GM12865 (cell line): Measurements from ENCODE around the gene PITPNM3.
A peak's percentile ranks its signal among the peaks of the same experiment; 100 is the strongest.

ENCODE experiments used
- DNase-seq: peaks from one replicate; pipeline ENCODE4 v3.0.0; 2010; ENCODE audit warnings: low read depth
- H3K4me3 ChIP-seq: 2 replicates; pipeline ENCODE4 v1.5.1; 2011; ENCODE audit warnings: mild to moderate bottlenecking, low read depth, low read length, control low read depth
- TF ChIP-seq, protein P1 (sequence below): IDR thresholded peaks from 2 replicates; pipeline ENCODE4 v1.5.1; 2011; ENCODE audit warnings: low read length, control low read depth, low read depth, inconsistent platforms; ENCODE audit not compliant: insufficient read depth; ENCODE audit errors: missing control alignments

The PITPNM3 gene

DNA sequence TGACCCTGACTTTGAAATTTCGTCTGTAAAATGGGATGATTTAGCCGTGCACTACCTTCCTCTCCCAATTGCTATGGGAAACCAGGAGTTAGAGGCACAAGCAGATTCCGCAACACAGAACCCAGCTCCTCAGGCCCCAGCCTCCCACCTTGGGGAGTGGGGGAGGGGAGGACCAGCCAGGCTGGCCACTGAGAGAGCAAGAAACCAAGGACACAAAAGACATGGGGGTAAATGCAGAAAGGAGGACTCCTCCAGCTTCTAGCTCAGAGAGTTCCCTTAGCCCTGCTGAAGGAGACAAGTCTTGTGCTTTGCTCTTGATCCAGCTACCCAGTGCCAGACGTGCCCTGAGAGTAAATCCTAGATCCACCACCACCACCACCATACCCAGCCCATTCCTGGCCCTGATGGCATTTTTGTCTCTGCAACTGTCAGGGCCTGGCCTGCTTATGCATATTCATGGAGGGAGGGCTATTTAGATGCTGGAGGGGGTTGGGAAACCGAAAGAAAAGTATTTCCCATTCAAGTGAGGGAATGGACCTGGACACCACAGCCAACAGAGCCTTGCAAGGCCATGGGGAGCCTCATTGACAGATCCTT lies 25.9 kb downstream of the PITPNM3 start:
- TF ChIP-seq, protein P1, sequence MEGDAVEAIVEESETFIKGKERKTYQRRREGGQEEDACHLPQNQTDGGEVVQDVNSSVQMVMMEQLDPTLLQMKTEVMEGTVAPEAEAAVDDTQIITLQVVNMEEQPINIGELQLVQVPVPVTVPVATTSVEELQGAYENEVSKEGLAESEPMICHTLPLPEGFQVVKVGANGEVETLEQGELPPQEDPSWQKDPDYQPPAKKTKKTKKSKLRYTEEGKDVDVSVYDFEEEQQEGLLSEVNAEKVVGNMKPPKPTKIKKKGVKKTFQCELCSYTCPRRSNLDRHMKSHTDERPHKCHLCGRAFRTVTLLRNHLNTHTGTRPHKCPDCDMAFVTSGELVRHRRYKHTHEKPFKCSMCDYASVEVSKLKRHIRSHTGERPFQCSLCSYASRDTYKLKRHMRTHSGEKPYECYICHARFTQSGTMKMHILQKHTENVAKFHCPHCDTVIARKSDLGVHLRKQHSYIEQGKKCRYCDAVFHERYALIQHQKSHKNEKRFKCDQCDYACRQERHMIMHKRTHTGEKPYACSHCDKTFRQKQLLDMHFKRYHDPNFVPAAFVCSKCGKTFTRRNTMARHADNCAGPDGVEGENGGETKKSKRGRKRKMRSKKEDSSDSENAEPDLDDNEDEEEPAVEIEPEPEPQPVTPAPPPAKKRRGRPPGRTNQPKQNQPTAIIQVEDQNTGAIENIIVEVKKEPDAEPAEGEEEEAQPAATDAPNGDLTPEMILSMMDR: no peak
- H3K4me3 ChIP-seq: no peak overlapping the region
- no peak for DNase-seq

DNA sequence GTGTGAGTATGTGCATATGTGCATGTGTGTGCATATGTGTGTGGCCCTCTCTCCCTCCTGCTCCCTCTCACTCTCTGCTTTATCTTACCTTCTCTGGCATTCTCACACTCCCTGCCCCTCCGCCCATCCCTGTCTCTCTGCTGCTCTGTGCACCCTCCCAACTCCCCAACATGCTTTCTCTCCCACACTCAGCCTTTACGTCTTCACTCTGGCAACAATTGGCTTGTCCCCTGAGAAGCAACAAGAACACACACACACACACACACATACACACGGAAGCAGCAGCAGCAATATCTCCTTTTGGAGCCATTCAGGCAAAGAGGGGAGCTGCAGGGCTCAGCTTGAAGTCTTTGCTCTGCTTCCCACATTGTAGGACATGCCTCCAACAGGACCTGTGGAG lies 27.8 kb downstream of the PITPNM3 start:
- TF ChIP-seq, protein P1: no peak
- no peak overlapping the region for H3K4me3 ChIP-seq
- DNase-seq: no peak

DNA sequence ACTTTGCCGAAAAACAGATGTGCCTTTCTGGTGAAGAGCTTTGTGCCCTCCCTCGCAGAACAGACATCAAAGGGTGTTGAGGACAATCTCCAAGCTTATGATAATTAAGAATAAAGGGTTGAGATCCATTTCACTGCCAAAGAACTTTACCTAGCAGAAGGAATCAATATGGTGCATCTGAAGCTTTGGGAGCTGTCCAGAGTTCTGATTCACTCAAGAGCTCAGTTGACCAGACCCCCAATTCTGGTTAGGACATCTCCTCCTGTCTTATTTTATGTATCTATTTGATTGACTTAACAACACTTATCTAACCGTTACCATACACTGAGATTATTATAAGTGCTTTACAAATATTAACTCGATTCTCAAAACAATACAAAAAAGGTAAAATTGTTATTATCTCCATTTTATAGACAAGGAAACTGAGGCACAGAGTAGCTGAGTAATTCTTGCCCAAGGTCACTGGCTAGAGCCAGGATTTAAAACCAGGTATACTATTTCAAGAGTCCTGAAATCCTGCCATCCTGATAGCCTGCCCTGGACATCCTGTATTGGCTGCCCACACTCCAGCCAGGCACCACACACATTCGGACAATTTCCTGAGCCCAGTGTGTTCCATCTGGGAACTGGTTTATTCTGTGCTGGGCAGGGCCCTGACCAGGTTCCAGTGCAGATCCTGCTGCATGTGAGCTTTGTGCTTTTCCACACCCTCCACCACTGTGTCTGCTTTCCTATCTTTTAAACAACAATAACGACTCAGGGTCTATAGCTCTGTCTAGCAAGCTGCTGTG lies 29.8 kb downstream of the PITPNM3 start:
- peak; percentile 5 for DNase-seq
- H3K4me3 ChIP-seq: no peak overlapping the region

DNA sequence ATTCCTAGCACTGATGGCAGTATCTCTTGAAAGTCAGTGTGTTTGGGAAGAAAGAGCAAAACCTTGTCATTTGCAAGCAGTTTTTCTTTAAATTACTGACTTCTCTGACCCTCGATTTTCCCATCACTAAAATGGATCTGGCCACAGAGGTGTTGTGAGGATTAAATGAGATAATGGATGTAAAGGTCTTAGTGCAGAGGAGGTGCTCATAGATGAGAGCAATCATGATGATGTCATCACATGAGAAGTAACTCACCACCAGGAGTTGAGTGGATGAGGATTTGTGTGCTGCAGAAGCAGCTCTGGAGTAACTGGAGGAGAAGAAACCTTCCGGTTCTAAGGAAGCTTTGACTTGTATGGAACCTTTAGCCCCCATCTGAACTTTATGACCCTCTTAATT lies 30.6 kb downstream of the PITPNM3 start:
- TF ChIP-seq, protein P1: no peak
- DNase-seq: no peak
- no peak overlapping the region for H3K4me3 ChIP-seq

More for the DNA sequence above, 29.8 kb downstream of the PITPNM3 start:
- TF ChIP-seq, protein P1: no peak

DNA sequence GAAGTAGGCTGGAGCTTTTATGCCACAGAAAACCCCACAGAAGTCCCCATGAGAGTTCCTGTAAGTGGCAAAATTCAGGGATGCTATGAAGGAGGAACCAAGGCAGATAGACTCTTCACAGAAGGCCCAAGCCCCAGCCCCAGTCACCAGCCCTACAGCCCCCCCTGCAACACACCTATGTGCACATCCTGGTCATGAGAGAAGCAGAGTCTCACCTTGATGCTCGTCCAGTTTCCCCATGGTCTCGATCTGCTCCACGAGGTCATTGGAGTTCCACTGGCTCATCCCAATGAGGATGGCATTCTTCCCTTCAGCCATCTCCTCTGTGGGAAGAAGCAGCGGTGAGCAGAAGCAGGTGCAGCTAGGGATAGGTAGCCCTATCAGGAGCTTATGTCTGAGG lies 31.2 kb downstream of the PITPNM3 start:
- DNase-seq: no peak
- no peak overlapping the region for H3K4me3 ChIP-seq
- TF ChIP-seq, protein P1: no peak

DNA sequence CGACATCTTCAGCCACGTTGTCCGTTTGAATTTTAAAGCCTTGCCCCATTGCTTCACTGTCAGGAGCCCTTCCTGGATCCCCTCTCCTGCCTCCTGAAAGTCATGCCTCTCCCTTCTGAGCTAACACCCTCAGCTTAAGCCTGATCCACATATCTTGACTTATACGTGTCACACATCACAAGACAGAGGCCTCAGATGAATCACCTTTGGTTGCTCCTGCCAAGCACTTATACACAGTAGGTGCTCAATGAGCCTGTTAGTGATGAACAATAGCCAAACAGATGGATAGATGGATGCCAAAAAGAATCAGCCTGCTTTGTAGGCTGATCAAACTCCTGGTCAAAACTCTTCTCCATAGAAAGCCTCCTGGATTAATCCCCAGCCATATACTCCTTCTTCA lies 31.8 kb downstream of the PITPNM3 start:
- H3K4me3 ChIP-seq: no peak overlapping the region
- no peak for DNase-seq
- TF ChIP-seq, protein P1: no peak
